HEK293 (cell line): Measurements from ENCODE around the gene DOK7.

ENCODE experiments used
- CTCF ChIP-seq: fragments of 450-650 bp; formaldehyde crosslinking; IDR thresholded peaks from 2 replicates; pipeline ENCODE4 v1.5.1; 2016; ENCODE audit warnings: missing biosample characterization, missing genetic modification characterization
- PATZ1 ChIP-seq: fragments of 450-650 bp; formaldehyde crosslinking; IDR thresholded peaks from 2 replicates; pipeline ENCODE4 v1.5.1; 2016; ENCODE audit warnings: missing biosample characterization, missing genetic modification characterization
- SETDB1 ChIP-seq: IDR thresholded peaks from one replicate; pipeline ENCODE4 v1.6.1; 2017; ENCODE audit warnings: mild to moderate bottlenecking, low read length, moderate library complexity, mixed read lengths; ENCODE audit not compliant: insufficient read length
- ZNF121 ChIP-seq: fragments of 450-650 bp; formaldehyde crosslinking; IDR thresholded peaks from 2 replicates; pipeline ENCODE4 v1.5.1; 2016; ENCODE audit warnings: missing biosample characterization, missing genetic modification characterization
- ZNF133 ChIP-seq: fragments of 450-650 bp; formaldehyde crosslinking; IDR thresholded peaks from 2 replicates; pipeline ENCODE4 v1.5.1; 2016; ENCODE audit warnings: missing biosample characterization, missing genetic modification characterization
- ZNF366 ChIP-seq: fragments of 450-650 bp; formaldehyde crosslinking; conservative IDR thresholded peaks from 2 replicates; pipeline ENCODE4 v1.5.1; 2016; ENCODE audit warnings: missing biosample characterization, missing genetic modification characterization
- ZNF423 ChIP-seq: fragments of 450-650 bp; formaldehyde crosslinking; IDR thresholded peaks from 2 replicates; pipeline ENCODE4 v1.5.1; 2016; ENCODE audit warnings: missing biosample characterization, missing genetic modification characterization
- ZNF449 ChIP-seq: fragments of 450-650 bp; formaldehyde crosslinking; IDR thresholded peaks from 2 replicates; pipeline ENCODE4 v1.5.1; 2017; ENCODE audit warnings: missing biosample characterization, mild to moderate bottlenecking, missing genetic modification characterization, moderate library complexity
- ZNF580 ChIP-seq: fragments of 450-650 bp; formaldehyde crosslinking; IDR thresholded peaks from 2 replicates; pipeline ENCODE4 v1.5.1; 2016; ENCODE audit warnings: missing biosample characterization, missing genetic modification characterization
- ZNF792 ChIP-seq: fragments of 450-650 bp; formaldehyde crosslinking; IDR thresholded peaks from 2 replicates; pipeline ENCODE4 v1.5.1; 2016; ENCODE audit warnings: missing biosample characterization, missing genetic modification characterization

- TF ChIP-seq ZNF366 (tag by site-specific recombination): no peak
- TF ChIP-seq CTCF (tag by site-specific recombination): no peak
- no peak for TF ChIP-seq ZNF423 (tag by site-specific recombination)
- TF ChIP-seq ZNF121 (tag by site-specific recombination): no peak
- TF ChIP-seq ZNF133 (tag by site-specific recombination): no peak
- no peak for TF ChIP-seq ZNF449
- TF ChIP-seq ZNF580 (tag by site-specific recombination): no peak
- TF ChIP-seq SETDB1: no peak
- no peak for TF ChIP-seq ZNF792 (tag by site-specific recombination)
- no peak for TF ChIP-seq PATZ1
Measured at GRCh38 chr4:3426465-3427133, 36.5 kb upstream of the DOK7 start.
